Activated T-cell treated with anti-CD3 and anti-CD28 coated beads, Interleukin-2, amount 50 U/mL, for 72 hours (primary cell): ENCODE measurements around the gene BNIP5. TPM values are rescaled to one million over a fixed set of nuclear protein-coding genes. Genes with fewer than 3 reads are reported as not detected.

Experiments
- ATAC-seq, 2 donors: fragments of 150-1000 bp; cut with Tn5 transposase; replicated peaks in 1 of 2; 2 replicates each; pipeline ENCODE4 v1.10.0; 2021; ENCODE audit warnings: moderate library complexity in 2 of 2, mild to moderate bottlenecking in 1 of 2
- DNase-seq, 2 donors: peaks; one replicate each; pipeline ENCODE4 v3.0.0; 2021 to 2022; ENCODE audit warnings: mixed read lengths in 1 of 2
- H3K27ac Mint-ChIP-seq: one replicate; pipeline ENCODE4 v1.8.0; 2022; ENCODE audit warnings: mild to moderate bottlenecking, moderate library complexity, mixed read lengths
- H3K27me3 Mint-ChIP-seq: one replicate; pipeline ENCODE4 v1.8.0; 2022; ENCODE audit warnings: low read depth, mixed read lengths
- H3K36me3 Mint-ChIP-seq, 2 donors: one replicate each; pipeline ENCODE4 v1.8.0; 2022; ENCODE audit warnings: mixed read lengths in 2 of 2, mild to moderate bottlenecking in 1 of 2; ENCODE audit not compliant: insufficient read depth in 2 of 2
- H3K4me1 Mint-ChIP-seq: one replicate; pipeline ENCODE4 v1.8.0; 2022; ENCODE audit warnings: low read depth, mixed read lengths
- H3K4me3 Mint-ChIP-seq, 2 donors: one replicate each; pipeline ENCODE4 v1.8.0; 2022; ENCODE audit warnings: mild to moderate bottlenecking in 2 of 2, mixed read lengths in 2 of 2, moderate library complexity in 2 of 2
- H3K9me3 Mint-ChIP-seq, 2 donors: one replicate each; pipeline ENCODE4 v1.8.0; 2022; ENCODE audit warnings: mixed read lengths in 2 of 2
- total RNA-seq, 2 donors: library from RNA; stranded (reverse); gene quantifications; one replicate each; pipeline ENCODE4 v1.2.3, GENCODE V29; 2022

BNIP5 gene, protein sequence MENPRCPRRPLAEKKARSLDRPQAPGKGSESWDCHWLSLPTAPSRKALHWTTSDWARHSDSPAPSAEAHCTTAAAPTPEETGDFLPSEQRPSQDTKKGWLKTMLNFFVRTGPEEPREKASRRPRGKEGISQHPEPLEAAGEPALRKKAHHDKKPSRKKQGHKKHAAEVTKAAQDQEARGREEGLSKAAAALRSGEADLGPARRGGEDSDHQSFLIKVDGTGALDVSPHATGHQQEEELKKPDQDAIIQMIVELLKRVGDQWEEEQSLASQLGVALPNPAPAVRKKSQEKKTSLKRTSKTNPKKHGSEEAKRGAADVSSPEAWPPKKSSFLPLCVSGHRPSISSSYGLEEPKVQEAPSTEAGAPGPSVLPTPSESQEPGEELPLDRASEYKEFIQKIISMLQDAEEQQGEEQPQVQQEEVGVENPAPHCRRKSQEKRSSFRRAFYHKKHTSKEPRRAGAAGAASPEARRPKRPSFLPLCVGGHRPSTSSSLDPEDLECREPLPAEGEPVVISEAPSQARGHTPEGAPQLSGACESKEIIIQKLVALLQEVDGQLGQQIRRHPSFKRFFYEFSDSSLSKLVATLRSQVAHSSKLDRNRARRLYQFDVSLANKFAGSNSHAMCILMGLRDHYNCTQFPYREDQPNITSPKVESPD
- not detected for total RNA-seq

DNA sequence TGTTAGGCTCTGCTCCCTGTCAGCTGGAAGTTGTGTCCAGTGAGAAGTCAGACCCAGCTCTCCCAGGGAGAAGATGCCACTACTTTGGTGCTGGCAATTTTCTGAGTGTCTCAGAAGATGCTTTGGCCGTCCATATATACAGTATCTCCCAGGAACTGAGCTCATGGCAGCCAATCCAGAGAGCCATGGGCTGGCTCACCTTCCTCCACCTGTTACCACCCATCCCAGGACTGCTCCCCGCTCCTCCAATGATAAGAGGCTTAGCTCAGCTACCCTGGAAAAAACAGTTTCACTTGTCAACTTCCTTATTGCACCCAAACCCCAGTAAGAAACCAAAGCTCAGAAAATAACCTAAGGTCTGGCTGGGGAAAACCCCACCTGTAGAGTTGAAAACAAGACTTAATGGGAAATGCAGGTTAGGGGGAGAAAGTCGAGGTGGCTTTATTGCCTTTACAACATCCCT lies at the start of gene BNIP5:
Gene BNIP5, minus strand, starts transcription at position 110 of the 463 bp plus-strand sequence. CDS start 6,198 bp downstream, outside the sequence.
- H3K4me3 Mint-ChIP-seq = peak within 1 kb of the TSS in 1 of 2 donors; percentile 6
- H3K36me3 Mint-ChIP-seq = no peaks in the 10 kb centered on the region
- no peak within 1 kb of the TSS for H3K27ac Mint-ChIP-seq
- H3K4me1 Mint-ChIP-seq = peaks cover 34% of the 10 kb centered on the region
- ATAC-seq (no peak), DNase-seq (no peak)
- no peaks in the 10 kb centered on the region for H3K9me3 Mint-ChIP-seq
- H3K27me3 Mint-ChIP-seq = peaks cover 52% of the 10 kb centered on the region

DNA sequence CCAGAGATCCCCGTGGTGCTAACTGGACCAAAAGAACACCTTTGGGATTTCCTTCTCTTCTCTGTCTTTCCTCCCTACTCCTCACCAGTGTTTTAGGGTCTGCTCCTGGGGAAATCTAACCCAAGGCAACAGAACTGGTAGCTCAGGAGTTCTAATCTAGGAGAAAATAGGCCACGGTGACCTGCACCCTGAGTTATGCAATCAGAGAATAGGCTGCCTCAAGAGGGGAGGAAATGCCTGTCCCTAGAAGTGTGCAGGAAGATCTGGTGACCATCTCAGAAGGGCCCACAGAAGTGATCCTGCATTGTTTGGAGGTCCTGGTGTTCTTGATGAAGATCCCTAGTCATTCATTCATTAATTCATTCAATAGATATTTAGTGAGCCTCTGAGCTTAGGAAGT lies 47.4 kb upstream of the BNIP5 start:
- ATAC-seq = no peak
- peaks cover 38% of the 10 kb centered on the region for H3K4me1 Mint-ChIP-seq
- H3K4me3 Mint-ChIP-seq = no peak overlapping the region
- H3K27ac Mint-ChIP-seq = no peak overlapping the region
- H3K9me3 Mint-ChIP-seq = no peaks in the 10 kb centered on the region
- H3K27me3 Mint-ChIP-seq = peaks cover 32% of the 10 kb centered on the region
- peaks cover 0 to 3% of the 10 kb centered on the region in 2 donors for H3K36me3 Mint-ChIP-seq
- DNase-seq = no peak

DNA sequence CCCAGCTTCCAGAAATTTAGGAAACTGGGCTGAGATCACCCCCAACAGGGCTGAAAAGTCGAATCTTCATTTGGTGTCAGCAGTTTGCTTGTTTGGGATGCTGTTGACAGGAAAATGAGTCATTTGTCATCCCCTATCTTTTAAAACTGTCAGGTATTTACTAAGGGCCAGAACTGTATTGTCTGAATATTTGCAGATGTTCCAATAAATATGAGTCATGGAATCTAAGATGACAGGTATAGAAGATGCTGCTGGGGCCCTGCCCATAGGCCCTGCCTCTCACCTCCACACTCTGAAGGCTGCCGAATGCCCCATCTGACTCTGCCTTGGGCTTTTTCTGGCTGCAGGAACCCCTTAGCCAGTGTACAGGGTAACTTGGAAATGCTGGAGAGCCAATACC lies 46.9 kb upstream of the BNIP5 start:
- DNase-seq (peak; percentile 8 to 10), ATAC-seq (peak; percentile 51 to 71)
- Mint-ChIP-seq H3K4me1 (peaks cover 38% of the 10 kb centered on the region), H3K9me3 (no peaks in the 10 kb centered on the region), H3K27me3 (peaks cover 31% of the 10 kb centered on the region), H3K36me3 (peaks cover 0 to 3% of the 10 kb centered on the region in 2 donors), H3K27ac (no peak overlapping the region), H3K4me3 (no peak overlapping the region)

DNA sequence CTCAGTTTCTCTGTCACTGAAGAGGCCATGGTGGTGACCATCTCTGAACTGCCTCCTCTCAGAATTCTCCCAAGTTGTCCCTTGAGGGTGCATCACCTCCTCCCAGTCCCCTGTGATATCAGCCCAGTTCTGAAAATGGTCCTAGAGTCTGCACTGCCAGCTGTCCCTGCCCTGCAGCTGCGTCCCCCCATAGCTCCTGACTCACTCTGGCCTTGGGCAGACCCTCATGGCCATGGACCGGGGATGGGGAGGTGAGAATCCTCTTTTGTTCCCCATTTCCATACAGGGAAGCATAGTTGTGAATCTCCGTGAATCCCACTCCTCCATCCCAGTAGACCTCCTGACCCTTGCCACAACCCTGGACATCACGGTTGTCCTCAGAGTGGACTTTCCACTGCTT lies 46.3 kb upstream of the BNIP5 start:
- H3K36me3 Mint-ChIP-seq = peaks cover 0 to 3% of the 10 kb centered on the region in 2 donors
- DNase-seq = no peak
- H3K27me3 Mint-ChIP-seq = peaks cover 24% of the 10 kb centered on the region
- H3K27ac Mint-ChIP-seq = peak overlapping the region; percentile 25
- peaks cover 33% of the 10 kb centered on the region for H3K4me1 Mint-ChIP-seq
- no peak for ATAC-seq
- H3K9me3 Mint-ChIP-seq = no peaks in the 10 kb centered on the region
- H3K4me3 Mint-ChIP-seq = no peak overlapping the region

DNA sequence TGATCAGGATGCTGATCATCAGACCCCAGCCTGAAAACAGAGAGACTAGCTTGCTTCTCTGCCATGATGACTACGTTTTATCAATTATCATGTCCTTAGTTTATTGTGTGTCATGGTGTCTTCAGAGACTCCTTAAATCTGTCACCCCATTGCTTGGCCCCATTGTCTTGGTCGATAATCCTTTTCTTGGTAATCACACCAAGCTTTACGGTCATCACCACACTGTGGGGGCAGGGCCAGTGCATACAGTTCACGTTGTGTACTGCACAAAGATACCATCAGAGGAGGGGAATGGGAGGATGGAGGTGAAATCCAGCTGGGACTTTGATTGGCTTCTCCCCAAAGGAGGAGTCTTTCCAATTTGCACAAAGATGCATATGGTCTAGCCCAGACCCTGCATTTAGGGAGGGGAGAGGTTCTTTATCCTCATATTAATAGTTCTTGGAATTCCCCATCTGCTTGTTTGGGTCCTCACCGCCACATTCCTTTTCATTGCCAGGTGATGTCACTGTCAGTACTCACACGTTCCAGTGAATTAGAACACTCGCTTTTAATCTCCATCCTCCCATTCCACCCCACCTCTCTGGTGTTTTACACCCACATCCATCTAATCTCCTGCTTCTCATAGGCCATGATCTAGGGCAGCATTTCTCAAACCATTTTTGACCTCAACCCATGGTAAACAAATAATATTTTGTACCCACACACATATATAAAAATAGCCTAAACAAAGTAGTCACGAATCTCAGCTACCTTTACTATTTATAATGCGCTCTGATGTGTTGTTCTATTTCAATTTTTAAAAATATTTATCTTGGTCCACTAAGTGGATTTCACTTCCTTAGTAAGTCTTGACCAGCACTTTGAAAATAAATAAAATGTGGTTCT lies 45.1 kb upstream of the BNIP5 start:
- Mint-ChIP-seq H3K4me1 (peaks cover 23% of the 10 kb centered on the region), H3K9me3 (no peaks in the 10 kb centered on the region), H3K27ac (peak overlapping the region; percentile 43), H3K27me3 (peaks cover 14% of the 10 kb centered on the region), H3K4me3 (no peak overlapping the region), H3K36me3 (no peaks in the 10 kb centered on the region)
- ATAC-seq (peak in 1 of 2 donors; percentile 42), DNase-seq (no peak)

DNA sequence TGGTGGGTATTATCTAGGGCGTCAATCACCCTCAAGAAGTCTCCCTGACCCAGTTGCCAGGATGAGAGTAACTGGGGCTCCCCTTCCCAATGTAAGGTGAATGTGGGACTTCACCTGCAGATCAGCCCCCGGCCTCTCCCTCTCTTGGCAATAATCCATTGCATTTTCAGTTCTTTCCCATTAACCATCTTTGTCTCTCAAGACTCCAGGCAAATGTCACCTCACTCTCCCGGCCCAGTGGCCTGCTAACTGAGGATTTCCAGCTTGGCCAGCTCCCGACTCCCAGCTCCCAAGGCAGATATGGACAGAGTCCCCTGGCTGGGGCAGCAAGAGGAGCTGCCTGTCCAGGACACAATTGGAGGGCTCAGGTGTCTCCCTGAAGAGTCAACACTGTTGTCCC lies 43.5 kb upstream of the BNIP5 start:
- DNase-seq (no peak), ATAC-seq (no peak)
- Mint-ChIP-seq H3K36me3 (no peaks in the 10 kb centered on the region), H3K27me3 (no peaks in the 10 kb centered on the region), H3K27ac (no peak overlapping the region), H3K9me3 (no peaks in the 10 kb centered on the region), H3K4me1 (peaks cover 10% of the 10 kb centered on the region), H3K4me3 (no peak overlapping the region)

DNA sequence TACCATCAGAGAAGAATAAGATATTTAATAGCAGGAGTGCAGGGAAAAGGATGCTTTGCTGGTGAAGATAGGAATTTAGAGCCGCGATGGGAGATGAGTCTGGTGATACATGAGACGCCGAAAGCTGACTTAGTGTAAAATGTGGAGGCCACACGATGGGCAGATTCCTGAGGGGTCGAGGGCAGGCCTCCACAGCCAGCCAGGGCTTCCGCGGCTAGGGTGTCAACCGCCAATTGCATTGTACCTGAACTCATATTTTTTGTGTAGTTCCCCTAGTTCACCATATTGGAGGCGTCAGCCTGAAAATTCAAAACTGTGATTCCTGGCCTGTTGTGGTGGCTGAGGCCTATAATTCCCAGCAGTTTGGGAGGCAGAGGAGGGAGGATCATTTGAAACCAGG lies 42.2 kb upstream of the BNIP5 start:
- H3K27ac Mint-ChIP-seq = no peak overlapping the region
- ATAC-seq = no peak
- H3K4me3 Mint-ChIP-seq = no peak overlapping the region
- H3K27me3 Mint-ChIP-seq = no peaks in the 10 kb centered on the region
- DNase-seq = no peak
- H3K4me1 Mint-ChIP-seq = peaks cover 5% of the 10 kb centered on the region
- no peaks in the 10 kb centered on the region for H3K9me3 Mint-ChIP-seq
- no peaks in the 10 kb centered on the region for H3K36me3 Mint-ChIP-seq

DNA sequence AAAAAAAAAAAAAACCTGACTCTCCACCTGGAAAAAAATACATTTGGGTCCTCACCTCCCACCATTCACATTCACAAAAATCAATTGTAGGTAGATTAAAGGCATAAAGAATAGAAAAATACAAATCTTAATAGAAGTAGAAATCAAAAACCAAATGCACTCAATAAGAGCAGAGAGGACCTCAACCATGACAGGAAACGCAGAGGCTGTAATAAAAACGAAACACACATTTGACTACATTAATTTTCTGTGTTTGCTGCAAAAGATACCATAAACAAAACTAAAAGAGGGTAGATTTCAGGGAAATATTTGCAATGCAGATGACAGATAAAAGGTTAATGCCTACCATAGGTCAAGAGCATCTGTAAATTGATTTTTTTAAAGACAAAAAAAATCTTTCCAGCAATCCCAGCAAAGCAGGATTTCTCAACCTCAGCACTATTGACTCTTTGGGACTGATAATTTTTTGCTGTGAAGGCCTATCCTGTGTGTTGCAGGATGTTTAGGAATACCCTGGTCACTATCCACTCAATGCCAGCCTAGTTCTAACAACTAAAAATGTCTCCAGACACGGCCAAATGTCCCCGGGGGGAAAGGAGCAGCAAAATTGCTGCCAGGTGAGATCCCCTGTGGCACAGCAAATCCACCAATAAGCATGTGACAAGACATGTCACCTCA lies 41.7 kb upstream of the BNIP5 start:
- Mint-ChIP-seq H3K27me3 (no peaks in the 10 kb centered on the region), H3K36me3 (no peaks in the 10 kb centered on the region), H3K27ac (peak overlapping the region; percentile 41), H3K4me3 (peak overlapping the region in 1 of 2 donors; percentile 37), H3K4me1 (no peaks in the 10 kb centered on the region), H3K9me3 (no peaks in the 10 kb centered on the region)
- DNase-seq (no peak), ATAC-seq (no peak)

DNA sequence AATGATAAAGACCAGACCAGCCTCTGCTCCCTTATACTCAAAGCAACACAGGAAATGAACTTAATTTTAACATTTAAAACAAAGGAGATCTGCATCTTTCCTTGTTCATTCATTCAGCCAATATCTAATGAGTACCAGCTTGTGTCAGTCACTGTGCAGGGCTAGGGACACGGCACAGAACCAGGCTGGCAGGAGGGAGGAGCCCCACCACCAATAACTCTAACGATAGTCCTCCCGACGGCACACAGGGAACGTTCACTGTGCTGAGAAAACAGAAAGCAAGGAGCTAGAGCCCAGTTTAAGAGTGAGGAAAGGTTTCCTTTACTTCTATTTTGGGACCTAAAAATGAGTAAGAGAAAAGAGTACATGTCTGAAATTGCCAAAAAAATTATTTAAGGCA lies 40.9 kb upstream of the BNIP5 start:
- Mint-ChIP-seq H3K4me3 (peak overlapping the region in 1 of 2 donors; percentile 37), H3K9me3 (no peaks in the 10 kb centered on the region), H3K27ac (no peak overlapping the region), H3K36me3 (no peaks in the 10 kb centered on the region), H3K27me3 (no peaks in the 10 kb centered on the region), H3K4me1 (no peaks in the 10 kb centered on the region)
- DNase-seq = no peak
- no peak for ATAC-seq

DNA sequence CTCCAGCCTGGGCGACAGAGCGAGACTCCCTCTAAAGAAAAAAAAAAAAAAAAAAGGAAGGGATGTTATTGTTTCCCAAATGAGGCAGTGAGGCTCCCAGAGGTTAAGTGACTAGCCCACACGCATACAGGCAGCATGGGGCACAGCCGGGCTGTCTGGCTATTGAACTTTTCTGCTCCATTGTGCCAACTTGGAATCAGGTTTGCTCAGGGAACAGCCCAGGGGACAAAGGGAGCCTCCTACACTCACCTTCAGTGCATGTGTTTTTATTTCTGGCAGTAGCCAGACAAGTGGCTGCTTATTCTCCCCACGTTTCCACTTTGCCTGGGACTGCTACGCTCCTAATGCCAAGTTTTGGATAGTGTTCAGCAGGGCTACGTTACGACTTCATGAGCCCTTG lies 40.1 kb upstream of the BNIP5 start:
- no peak overlapping the region for H3K4me3 Mint-ChIP-seq
- H3K27ac Mint-ChIP-seq = no peak overlapping the region
- ATAC-seq (no peak), DNase-seq (no peak)
- no peaks in the 10 kb centered on the region for H3K9me3 Mint-ChIP-seq
- H3K27me3 Mint-ChIP-seq = no peaks in the 10 kb centered on the region
- no peaks in the 10 kb centered on the region for H3K36me3 Mint-ChIP-seq
- no peaks in the 10 kb centered on the region for H3K4me1 Mint-ChIP-seq

DNA sequence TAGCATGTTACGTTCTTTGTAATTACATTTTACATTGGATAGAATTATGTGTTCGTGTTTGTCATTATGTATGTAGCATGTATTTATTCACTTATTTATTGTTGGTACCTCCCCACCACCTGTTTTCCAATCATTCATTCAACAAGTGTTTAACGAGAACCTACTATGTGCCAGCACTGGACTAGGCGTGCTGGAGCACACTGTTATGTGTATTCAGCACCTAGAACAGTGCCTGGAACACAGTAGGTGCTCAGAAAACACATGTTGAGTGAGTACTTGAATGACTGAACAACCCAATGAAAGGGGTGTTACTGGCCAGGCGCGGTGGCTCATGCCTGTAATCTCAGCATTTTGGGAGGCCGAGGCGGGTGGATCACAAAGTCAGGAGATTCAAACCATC lies 39.5 kb upstream of the BNIP5 start:
- Mint-ChIP-seq H3K27me3 (no peaks in the 10 kb centered on the region), H3K36me3 (no peaks in the 10 kb centered on the region), H3K9me3 (no peaks in the 10 kb centered on the region), H3K4me3 (no peak overlapping the region), H3K27ac (no peak overlapping the region), H3K4me1 (no peaks in the 10 kb centered on the region)
- ATAC-seq = no peak
- DNase-seq = no peak

DNA sequence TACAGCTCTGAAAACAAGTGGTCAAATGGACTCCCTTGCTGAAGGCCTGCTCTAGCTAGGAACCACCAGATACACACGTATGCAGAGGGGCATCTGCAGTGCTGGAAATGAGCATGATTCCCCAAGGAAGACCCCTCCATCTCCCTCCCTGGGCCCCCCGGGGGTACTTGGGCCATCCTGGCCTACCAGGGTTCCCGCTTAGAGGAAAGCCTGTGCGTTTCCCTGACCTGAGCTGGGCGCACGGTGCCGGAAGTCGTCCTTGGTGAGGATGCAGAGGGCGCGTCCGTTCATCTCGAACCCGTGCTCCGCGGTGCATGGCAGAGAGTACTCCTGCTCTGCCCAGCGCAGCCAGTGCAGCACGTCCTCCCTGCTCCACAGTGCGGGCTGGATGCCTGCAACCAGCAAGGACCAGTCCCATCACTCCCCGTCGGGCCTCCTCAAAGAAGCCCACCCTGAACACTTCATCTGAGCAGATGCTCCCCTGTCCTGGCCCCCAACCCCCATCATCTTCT lies 39.0 kb upstream of the BNIP5 start:
- no peak for DNase-seq
- ATAC-seq = no peak
- H3K27ac Mint-ChIP-seq = no peak overlapping the region
- no peaks in the 10 kb centered on the region for H3K4me1 Mint-ChIP-seq
- H3K27me3 Mint-ChIP-seq = no peaks in the 10 kb centered on the region
- no peaks in the 10 kb centered on the region for H3K9me3 Mint-ChIP-seq
- H3K36me3 Mint-ChIP-seq = no peaks in the 10 kb centered on the region
- H3K4me3 Mint-ChIP-seq = no peak overlapping the region
